IPS-NIHi7 (cell line): ENCODE measurements around the gene BBX.
"Not testable (repeated sequence)": the region's sequence is repeated elsewhere in the genome, so short reads cannot be mapped to it uniquely, and the experiment has no call there.

ENCODE experiments used
- DNase-seq: peaks from one replicate; pipeline ENCODE4 v3.0.0; 2012; ENCODE audit warnings: mixed read lengths; ENCODE audit errors: extremely low spot score

The BBX gene

GRCh38 chr3:107542665-107543064 lies 19.9 kb downstream of the BBX start:
- DNase-seq, result no peak

GRCh38 chr3:107543666-107544065 lies 20.9 kb downstream of the BBX start:
- no peak for DNase-seq

DNA sequence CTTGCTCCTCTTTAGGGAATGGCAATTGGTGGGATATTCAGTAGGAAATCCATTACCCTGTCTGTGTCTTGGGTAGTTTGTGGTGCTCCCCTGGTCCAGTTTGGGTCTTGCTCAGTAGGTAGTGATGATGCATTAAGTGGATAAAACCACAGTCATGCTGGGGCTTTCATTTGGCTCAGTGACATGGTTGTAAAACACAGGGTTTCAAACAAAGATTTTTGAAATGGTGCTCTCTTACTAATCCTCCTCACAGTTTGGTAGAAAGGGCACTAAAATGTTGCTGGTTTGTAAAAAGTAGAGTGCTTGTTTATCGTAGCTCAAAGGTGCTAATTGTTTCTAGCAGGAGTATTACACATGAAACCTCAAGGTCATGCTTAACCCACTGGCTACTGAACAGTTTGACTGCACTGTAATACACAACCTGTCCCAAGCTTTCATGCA lies 22.9 kb downstream of the BBX start:
- DNase-seq, result no peak

DNA sequence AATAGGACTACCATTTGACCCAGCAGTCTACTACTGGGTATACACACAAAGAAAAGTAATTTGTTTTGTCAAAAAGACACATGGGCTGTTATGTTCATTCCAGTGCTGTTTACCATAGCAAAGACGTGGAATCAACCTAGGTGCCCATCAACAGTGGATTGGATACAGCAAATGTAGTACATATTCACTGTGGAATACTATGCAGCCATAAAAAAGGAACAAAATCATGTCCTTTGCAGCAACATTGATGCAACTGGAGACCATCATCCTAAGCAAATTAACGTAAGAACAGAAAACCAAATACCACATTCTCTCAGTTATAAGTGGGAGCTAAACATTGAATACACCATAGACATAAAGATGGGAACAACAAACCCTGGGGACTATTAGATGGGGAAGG lies 25.8 kb downstream of the BBX start:
- DNase-seq, result no peak

DNA sequence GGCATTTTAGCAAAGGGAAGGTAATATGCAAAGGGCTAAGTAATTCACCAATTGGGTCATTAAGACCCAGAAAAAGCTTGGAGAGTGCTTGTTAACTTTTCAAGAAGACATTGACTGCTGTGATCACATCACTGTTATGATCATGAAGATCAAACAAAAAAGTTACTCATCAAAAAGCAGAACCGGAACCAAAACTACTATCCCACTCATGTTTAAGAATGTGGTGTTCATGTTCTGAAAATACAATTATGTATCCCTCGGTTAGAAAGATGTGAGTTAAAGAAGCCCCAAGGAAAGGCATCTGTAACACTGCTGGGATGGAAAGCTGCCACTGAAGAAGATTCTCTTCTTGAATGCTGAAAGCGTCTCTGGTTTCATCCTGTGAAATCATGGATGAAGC lies 32.6 kb downstream of the BBX start:
- DNase-seq, result no peak

DNA sequence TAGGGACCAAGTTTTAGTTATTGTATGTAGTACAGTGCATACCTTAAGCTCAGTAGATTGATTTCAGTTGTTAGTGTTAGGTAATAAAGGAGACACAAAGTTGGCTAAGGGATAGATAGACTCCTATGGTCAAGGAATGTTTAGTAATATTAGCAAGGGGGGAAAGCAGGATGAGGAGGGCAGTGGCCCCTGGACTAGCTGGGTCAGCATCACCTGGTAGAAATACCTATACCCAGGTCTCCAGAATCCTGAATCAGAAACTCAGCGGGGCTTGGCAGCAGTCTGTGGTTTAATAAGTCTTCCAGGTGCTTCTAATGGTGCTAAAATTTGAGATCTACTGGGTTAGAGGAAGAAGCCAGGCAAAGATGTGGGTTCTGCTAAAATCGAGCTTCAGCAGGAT lies 35.0 kb downstream of the BBX start:
- no peak for DNase-seq

- no peak for DNase-seq
These were observed 37.4 kb downstream of the BBX start for GRCh38 chr3:107560166-107560565.

- DNase-seq, result no peak
These were observed 39.2 kb downstream of the BBX start for GRCh38 chr3:107561980-107562379.

DNA sequence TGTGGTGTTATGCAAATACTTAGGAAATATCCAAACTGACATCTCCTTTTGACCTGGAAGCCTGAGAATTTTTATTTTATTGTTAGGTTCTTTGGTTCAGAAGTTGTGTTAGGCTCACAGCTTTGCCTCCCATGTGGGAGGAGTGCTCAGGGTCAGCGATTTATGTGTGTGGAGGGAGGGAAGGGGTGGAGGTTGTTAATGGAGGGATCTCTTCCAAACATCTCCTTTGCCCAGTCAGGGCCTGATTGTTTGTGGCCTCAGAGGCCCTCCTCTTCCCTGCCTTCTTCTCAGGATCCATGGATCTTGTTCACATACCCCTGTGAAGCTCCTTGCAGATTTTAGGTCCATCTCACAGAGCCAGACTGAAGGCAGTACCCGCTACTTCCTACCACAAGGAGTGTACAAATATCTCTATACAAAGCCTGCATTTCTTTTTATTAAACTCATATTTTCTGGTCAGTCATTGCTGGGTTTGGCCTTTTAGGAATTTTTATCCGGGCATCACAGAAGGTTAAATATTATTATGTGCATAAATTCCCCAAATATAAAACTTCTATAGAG lies 40.3 kb downstream of the BBX start:
- DNase-seq, result no peak

DNA sequence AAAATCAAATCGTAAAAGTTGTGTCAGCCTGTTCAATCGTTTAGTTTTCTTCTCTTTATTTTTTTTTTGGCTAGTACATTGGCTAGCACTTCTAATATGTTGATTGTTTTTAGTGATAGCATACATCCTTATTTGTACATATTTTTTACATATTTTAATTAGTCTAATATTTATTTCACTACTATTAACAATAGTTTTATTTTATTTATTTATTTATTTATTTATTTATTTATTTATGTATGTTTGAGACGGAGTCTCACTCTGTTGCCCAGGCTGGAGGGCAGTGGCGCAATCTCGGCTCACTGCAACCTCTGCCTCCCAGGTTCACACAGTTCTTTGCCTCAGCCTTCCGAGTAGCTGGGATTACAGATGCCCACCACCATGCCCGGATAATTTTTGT lies 42.5 kb downstream of the BBX start:
- not testable (repeated sequence) for DNase-seq

GRCh38 chr3:107571089-107571488 lies 48.3 kb downstream of the BBX start:
- DNase-seq, result not testable (repeated sequence)

- DNase-seq, result not testable (repeated sequence)
These were observed 48.7 kb downstream of the BBX start for GRCh38 chr3:107571492-107571891.

GRCh38 chr3:107574650-107575049 lies 51.9 kb downstream of the BBX start:
- DNase-seq, result no peak

- DNase-seq, result no peak
These were observed 55.3 kb downstream of the BBX start for GRCh38 chr3:107578091-107578490.

- DNase-seq, result peak; percentile 38
These were observed 55.8 kb downstream of the BBX start for GRCh38 chr3:107578523-107578922.

DNA sequence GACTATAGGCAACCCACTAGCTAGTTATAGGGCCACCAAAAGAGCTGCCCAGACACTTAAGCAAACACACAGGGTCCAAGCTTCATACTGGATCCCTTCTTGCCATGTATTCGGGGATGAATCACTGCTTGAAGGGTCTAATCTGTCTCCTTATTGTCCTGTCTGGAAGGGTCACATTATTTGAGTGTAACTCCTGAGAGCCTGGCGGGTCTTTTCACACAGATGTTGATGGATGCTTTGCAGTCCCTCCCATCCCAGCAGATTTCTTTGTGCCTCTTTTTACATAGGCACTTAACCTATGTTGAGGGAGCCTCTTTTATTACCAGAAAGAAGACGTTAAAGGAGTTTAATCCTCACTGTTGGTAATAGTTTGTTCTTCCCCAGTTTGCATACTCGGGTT lies 56.6 kb downstream of the BBX start:
- DNase-seq, result no peak

GRCh38 chr3:107581230-107581629 lies 58.5 kb downstream of the BBX start:
- no peak for DNase-seq

GRCh38 chr3:107588217-107588616 lies 65.5 kb downstream of the BBX start:
- no peak for DNase-seq

DNA sequence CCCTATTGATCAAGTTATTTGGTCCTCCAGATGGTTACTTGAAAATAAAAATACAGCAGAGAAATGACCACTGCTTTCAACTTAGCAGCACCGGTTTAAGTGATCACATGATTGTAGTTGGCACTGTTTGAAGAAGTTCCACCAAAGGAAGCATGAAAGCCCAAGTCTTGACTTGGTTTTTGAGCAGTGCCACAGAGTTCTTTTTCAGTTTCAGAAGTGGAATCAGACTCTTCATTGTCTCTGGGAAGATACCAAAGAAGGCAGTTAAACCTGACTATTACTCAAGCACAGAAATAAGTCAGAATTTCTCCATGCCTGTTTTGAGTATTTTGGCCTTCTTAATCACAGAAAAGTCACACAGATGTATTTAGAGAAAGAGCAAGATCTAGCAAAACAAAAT lies 66.7 kb downstream of the BBX start:
- no peak for DNase-seq

GRCh38 chr3:107590786-107591185 lies 68.0 kb downstream of the BBX start:
- no peak for DNase-seq

GRCh38 chr3:107592073-107592472 lies 69.3 kb downstream of the BBX start:
- no peak for DNase-seq

DNA sequence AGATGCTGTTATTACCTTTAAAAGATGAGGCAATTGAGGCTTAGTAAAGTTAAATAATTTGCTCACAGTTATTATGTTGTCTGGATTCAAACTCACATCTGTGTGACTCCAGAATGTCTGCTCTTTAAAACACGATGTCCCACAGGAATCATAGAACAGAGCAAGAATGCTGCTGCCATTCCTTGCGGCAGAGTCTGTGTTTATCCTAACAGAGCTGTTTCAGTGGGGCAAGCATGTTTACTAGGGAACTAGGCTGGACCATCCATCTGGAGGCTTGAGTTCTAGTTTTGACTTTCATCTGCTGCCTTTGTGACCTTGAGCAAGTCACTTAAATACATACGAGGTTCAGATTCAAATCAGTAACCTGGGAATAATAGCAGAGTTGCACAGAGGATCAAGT lies 72.1 kb downstream of the BBX start:
- DNase-seq, result no peak

DNA sequence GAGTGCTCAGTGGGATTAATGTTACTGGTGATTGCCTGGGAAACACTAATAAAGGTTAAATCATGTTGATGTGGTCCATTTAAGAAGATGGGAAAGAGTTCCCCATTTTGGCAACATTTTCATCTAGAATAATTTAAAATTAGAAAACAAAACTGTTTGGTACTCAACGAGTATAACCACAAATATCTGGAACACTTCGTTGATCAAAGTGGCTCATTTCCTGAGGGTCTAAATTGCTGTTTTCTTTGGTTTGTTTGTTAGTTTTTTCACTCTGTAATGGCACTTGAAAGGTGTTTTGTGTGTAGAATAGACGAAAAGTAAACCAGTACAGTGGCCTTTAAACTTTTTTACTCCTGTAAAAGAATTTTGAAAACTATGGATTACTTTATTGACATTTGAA lies 73.9 kb downstream of the BBX start:
- DNase-seq, result no peak
